Skin epidermis (tissue), 12 donors: ENCODE measurements around the gene ENTREP1.

Experiments
- H3K27ac ChIP-seq, 21 experiments: fragments of 200-600 bp; sonication (generic) in 11 of 21; one replicate each; pipeline ENCODE4 v1.5.0; 2020; ENCODE audit warnings: mild to moderate bottlenecking in 3 of 21, inconsistent platforms in 2 of 21, moderate library complexity in 2 of 21
- H3K4me3 ChIP-seq, 7 experiments: fragments of 200-600 bp; sonication (generic) in 2 of 7; one replicate each; pipeline ENCODE4 v1.5.0; 2020; ENCODE audit warnings: inconsistent platforms in 2 of 7, mild to moderate bottlenecking in 2 of 7, moderate library complexity in 1 of 7

The ENTREP1 gene

DNA sequence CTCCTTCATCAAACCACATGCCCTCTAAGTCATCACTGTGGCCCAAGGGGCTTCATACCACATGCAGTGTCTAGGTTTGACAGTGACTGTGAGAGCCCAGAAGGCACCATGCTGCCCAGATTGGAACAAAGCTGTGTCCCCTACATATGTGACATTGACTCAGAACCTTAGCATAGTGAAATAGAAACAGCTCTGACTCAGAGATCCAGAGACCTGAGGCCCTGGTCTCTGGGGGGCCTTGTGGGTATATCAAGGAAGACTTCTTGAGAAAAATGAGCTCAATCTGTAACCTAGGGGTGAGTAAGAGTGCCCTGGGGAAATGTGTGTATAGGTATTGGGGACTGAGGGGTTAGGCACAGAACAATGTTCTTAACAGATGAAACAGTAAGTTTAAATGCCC lies 7.1 kb upstream of the ENTREP1 start:
- H3K4me3 ChIP-seq = no peak overlapping the region

DNA sequence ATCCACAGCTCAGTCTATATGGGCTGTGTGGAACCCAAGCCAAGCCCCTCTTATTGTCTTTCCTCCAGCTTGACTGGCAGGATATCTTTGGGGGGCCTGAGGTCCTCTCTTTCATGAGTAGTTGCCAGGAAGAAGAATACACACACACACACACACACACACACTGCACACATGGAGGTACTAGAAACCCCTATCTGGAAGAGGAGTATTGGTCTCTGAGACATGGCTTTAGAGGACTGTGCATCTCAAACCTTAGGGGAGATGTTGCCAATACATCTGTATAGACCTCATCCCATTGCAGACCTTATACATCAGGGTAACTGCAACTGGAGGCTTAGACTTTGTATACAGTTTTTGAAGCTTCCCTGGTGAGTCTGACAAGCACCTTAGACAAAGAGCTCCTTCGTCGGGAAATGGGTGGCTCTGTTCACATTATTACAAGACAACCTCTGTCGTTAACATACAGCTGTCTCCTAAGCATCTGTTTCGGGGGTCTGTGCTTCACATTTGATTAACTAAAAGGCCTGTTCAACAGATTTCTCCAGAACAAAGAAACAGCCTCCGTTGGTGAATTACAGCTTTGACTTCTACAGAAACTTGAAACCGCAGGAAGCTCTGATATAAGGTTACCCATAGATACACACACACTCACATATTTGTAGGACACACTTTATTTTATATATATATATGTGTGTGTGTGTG lies 5.5 kb upstream of the ENTREP1 start:
- H3K27ac ChIP-seq = no peak overlapping the region
- no peak overlapping the region for H3K4me3 ChIP-seq

More for the DNA sequence above, 7.1 kb upstream of the ENTREP1 start:
- no peak overlapping the region for H3K27ac ChIP-seq

DNA sequence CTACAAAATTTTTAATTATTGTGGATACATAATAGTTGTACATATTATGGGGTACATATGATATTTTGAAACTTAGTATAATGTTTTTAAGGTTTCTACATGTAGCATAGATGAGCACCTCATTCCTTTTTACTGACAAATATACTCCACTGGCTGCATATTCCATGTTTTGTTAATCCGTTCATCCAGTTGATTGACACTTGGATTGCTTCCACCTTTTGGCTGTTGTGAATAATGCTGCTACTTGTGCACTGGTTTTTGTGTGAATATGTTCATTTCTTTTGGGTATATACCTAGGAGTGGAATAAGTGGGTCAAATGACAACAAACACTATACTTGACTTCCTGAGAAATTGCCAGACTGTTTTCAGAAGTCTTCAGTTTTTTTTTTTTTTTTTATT lies 2.8 kb upstream of the ENTREP1 start:
- Histone ChIP-seq H3K27ac (no peak overlapping the region), H3K4me3 (no peak overlapping the region)

DNA sequence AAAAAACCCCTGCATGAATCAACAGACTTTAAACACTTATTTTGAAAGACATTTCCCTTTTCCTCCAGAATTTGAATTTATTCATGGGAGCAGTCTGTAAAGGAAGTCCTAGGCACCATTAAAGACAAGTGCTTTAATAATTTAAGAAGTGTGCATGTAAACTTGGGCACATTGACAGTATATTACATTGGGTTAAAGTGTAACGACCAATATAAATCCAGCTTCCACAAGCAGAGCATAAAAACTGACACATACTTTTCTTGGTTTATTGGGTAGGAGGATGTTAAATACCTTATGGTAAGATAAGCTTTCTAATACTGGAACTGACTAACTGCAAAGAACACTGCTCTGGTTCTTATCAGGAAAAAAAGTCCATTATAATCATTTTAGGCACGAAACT lies 1.2 kb upstream of the ENTREP1 start:
- Histone ChIP-seq H3K4me3 (no peak overlapping the region), H3K27ac (no peak overlapping the region)

DNA sequence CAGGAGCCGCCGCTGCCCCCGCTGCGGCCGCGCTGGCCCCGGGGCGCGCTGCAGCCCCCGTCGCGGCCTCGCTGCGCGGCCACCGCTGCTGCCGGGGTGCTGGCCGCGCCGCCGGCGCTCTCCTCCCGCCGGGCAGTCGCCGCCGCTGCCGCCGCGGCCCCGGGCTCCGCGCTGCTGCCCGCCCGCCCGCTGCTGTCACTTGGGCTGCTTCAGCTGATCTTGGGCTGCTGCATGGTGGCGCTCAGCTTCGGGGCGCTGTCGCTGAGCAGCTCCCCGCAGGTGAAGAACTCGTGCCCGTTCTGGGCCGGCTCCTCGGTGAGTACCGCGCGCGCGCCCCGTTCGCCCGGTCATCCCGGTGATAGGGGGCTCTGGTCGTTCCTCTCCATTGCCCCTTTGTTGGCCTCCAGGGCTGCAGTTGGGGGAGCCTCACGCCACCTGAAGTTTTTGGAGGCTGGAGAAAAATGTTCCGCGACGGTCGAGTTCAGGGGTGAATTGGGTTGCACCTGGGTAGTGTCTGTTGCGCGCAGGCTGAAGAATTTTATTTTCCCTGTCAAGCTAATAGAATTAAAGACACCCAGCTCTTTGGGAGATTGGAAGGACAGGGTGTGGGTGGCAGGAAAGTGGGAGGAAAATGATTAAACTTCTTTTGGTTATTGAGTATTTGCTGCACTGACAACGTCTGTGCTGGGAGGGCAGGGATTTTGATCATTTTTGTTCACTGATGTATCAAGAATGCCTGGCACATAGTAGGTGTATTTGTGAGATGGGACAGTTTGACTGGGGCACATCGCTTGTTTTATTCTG lies 596 bp downstream of the ENTREP1 start:
- peak overlapping the region in 5 of 7 experiments; percentile 14 to 49 (median 41) for H3K4me3 ChIP-seq
- H3K27ac ChIP-seq = peak overlapping the region in 3 of 21 experiments; percentile 49 to 80 (median 62)

DNA sequence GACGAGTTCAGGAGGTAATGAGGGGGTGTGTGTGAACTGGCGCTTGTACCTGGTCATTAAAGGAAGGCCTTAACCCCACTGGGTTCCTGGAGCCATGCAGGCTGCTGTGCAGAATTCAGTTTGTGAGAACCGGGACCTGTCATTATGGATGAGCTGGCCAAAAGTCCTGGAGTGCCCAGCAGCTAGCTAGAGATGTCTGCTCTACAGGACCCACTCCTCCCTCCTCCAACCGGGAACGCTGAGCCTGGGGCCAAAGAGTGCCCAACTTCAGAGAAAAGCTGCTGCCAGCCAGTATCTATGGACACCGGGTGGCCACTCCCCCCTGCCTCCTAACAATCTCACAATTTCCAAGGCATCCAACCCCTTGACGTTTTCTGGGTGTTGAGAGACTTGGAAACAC lies 1.2 kb downstream of the ENTREP1 start:
- H3K4me3 ChIP-seq = peak overlapping the region in 1 of 7 experiments; percentile 49
- no peak overlapping the region for H3K27ac ChIP-seq

DNA sequence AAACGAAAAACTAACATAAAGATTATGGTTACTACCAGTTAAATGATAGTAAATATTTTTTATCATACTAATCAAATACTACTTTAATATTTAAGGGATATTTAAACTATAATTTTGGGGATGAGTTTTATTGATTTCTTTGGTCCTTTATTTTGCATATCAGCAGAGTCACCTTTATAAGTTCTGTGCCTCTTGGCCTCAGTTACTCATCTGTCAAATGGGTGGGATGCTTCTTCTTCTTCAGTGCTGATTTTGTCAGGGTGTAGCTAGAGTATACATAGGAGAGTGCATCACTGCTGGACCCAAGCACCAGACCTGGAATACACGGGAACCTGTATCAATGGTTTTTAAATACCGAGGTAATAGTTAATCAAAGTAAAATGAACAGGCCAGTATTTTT lies 5.6 kb downstream of the ENTREP1 start:
- Histone ChIP-seq H3K27ac (no peak overlapping the region), H3K4me3 (no peak overlapping the region)

DNA sequence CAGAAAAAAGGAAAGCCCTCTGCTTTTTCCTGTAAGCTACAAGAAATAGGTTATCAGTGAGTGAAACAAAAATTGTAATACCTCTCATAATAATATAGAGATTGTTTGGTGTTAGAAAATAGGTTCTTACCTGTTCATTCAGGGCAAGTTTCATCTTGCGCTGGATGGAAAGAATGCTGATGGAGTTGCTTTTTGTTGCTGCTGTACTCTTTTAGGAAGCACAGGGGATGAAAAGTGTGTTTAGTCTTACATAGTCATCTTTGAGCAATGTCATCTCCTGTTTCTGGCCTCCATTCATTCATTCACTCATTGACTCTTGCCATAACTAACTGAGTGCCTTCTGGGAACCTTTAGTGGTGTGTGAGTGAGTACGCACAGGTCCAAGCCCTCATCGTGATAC lies 6.4 kb downstream of the ENTREP1 start:
- H3K4me3 ChIP-seq = no peak overlapping the region
- H3K27ac ChIP-seq = peak overlapping the region in 2 of 21 experiments; percentile 49 to 55

DNA sequence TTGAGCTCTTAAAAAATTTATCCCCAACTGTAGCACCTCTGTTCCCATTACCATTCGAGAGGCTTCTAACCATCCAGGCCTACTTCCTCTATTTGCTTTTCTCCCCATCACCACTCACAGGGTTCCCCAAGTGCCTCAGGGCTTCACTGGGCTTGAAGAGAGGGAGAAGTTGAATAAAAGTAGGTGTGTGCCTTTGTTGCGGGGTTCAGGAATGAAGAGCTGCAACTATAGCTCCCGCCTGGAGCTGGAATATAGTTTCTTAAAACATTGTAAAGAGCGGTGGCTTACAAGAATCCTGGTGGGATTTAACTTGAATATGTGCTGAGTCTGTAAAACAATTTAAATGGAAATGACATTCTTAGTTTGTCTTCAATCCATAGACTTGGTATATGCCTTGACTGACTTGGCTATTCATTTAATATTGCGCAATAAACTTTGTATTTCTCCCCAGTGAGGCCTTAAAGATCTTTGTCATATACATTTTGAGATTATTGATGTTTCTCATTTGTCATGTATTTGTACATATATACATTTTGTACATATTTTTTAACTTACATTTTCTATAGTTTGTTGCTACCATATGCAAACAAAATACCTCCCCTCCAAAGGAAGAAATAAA lies 7.2 kb downstream of the ENTREP1 start:
- peak overlapping the region in 2 of 21 experiments; percentile 12 to 55 for H3K27ac ChIP-seq
- H3K4me3 ChIP-seq = no peak overlapping the region

DNA sequence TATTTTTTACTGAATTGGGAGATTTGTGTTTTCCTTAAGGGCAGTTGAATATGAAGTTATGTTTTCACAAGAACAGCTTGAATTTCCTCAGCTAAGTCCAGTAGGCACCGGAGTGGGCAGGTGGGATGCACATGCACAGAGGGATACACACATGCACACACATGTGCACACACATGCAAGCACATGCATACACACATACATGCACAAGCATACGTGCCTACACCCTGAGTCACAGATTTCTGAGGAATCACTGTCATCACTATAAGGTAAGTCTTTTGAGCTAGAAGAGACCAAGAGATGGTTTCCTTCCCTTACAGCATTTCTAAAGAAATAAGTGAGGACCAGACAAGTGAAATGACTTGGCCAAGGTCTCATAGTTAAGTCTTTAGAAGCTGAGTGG lies 8.7 kb downstream of the ENTREP1 start:
- H3K27ac ChIP-seq = no peak overlapping the region

DNA sequence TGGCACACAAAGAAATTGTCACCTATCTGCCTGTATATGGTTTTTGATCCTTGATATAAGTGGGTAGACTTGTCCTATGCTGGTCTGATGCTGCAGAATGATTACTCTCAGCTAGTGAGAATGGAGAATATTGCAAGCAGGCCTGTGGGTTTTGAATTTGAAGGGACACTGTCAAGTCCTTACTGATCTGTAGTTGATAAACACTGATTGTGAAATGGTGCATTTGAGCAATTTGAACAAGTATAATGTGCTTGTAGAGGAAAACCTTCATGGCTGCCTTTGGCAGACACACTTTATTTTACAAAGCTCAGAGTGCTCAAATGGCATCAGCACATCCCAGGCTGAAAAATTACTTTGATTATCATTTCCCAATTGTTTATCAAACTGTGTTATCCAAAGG lies 9.3 kb downstream of the ENTREP1 start:
- Histone ChIP-seq H3K4me3 (no peak overlapping the region), H3K27ac (no peak overlapping the region)

More for the DNA sequence above, 8.7 kb downstream of the ENTREP1 start:
- no peak overlapping the region for H3K4me3 ChIP-seq

DNA sequence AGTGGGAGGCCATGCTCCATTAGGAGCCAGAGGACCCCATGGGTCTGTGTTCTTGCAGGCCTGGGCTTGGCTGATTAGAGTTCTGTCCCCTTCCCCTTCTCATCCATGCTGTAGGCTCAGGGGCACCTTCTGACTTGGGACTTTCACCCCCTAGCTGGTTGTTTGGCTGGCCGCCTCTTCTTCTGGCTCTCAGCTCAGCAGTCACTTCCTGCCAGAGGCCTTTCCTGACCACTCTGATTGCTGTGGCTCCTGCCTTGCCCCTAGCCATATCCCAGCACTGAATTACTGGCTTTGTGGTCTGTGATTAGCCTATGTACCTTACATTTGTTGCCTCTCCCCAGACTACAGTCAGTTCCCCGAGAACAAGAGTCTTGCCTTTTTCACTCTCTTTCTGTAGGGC lies 14.6 kb downstream of the ENTREP1 start:
- Histone ChIP-seq H3K4me3 (no peak overlapping the region), H3K27ac (no peak overlapping the region)

DNA sequence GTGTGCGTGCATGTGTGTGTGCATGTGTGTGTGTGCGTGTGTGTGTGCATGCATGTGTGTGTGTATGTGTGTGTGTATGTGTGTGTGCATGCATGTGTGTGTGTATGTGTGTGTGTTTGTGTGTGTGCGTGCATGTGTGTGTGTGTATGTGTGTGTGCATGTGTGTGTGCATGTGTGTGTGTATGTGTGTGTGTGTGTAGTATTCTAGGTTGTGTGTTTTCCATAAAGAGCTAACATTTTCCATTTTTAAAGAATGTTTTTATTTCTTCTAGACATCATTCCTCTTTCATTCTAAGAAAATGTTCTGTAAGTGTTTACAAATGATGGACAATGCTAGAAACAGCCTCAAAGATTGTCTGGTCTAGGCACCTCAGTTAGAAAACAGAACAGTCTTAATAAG lies 15.6 kb downstream of the ENTREP1 start:
- Histone ChIP-seq H3K4me3 (no peak overlapping the region), H3K27ac (no peak overlapping the region)

DNA sequence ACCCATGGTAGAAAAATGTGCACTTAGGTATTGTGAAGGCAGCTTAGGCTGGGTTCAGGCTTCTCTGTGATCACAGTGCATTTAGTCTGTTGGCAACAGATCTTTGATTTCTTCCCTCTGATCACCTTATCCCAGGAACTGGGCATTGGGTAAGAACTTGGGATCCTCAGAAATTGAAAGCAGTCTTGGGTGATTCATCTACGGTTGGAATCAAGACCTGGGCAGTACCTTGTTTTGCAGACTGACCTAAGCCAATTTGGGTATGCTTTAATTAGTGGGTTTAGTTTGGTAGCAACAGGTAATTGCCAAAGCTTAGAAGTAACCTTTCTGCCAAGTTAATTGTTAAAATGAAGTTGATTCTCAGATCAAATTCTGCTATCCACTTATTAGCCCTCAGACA lies 17.8 kb downstream of the ENTREP1 start:
- no peak overlapping the region for H3K27ac ChIP-seq

DNA sequence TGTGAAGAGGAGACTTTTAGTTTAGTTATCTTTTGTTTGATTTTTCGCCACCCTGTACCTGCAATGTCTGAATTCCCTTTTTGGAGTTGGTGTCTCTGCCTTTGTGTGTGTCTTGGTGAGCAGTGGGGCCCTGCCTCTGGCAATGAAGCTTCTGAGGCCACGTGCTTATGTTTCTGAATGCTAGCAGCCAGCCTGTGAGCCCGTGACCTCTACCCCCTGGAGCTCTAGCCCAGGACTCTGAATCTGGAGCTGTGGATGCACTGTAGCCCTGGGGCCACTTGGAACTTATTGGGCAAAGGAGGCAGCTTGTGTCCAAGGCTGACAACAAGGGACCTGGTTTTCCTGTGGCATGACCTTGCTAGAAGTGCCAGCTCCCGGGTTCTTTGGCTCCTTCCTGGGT lies 19.4 kb downstream of the ENTREP1 start:
- no peak overlapping the region for H3K4me3 ChIP-seq
- no peak overlapping the region for H3K27ac ChIP-seq

More for the DNA sequence above, 17.8 kb downstream of the ENTREP1 start:
- H3K4me3 ChIP-seq = no peak overlapping the region

DNA sequence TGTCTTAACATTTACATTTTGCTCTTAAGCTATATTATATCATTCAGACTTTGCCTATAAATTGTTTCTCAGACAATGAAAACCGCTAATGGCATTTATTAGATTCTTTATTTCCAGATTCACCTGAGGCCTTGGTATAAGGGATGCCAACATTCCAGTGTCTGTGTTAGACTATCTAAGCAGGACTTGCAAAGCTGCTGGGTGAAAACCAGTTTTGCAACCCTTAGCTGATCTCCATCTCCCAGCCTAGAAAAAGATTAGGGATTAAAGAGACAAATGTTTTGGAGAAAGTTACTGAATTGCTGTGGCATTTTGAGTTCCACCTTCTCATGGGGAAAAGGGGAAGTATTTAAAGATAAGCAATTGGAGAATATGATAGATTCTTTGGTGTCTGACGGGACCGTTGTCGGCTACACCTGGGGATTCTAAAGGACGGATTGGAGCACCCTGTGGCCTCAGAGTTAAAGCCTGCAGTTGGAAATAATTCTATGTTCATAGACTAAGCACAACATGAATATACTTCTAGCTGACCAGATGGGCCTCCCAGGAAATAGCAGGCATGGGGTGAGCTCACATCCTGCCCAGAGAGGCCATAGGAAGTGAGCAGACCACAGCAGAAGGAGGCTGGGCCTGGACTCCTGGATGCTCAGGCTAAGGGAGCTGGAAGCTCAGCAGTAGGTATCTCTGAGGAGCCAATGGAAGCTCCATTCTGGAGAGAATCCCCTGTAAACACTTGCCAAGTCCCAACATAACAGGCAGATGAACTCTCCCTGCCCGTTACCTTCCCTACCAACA lies 21.8 kb downstream of the ENTREP1 start:
- peak overlapping the region in 4 of 21 experiments; percentile 27 to 57 (median 40) for H3K27ac ChIP-seq
- no peak overlapping the region for H3K4me3 ChIP-seq

DNA sequence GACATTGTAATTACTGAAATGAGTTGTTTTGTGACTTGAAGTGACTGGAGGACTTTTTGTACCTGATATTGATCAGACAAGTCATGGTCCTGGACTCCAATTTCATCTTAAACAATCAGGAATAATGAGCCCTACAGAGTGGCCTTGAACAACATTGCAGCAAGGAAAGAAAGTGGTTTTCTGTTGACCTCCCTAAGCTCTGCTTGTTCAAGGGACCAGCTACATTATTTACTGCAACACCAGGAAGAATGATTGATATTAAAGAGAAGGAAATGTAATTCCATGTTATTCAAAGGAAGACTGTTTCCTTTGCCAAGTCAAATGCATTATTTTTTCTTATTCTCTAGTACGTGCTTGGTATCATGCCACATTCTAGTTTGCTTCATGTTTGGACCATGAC lies 22.6 kb downstream of the ENTREP1 start:
- H3K27ac ChIP-seq = peak overlapping the region in 2 of 21 experiments; percentile 51 to 57

DNA sequence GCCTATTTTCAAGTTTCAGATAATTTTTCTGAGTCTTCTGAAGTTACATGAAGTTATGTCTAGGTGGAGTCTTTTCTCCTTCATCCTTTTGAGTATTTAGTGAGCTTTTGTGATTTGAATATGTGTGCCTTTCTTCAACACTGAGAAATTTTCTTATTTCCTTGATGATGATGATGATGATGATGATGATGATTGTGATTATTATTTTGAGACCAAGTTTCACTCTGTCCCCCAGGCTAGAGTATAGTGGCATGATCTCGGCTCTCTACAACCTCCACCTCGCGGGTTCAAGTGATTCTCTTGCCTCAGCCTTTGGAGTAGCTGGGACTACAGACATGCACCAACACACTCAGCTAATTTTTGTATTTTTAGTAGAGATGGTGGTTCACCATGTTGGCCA lies 26.2 kb downstream of the ENTREP1 start:
- no peak overlapping the region for H3K27ac ChIP-seq
- H3K4me3 ChIP-seq = no peak overlapping the region

More for the DNA sequence above, 22.6 kb downstream of the ENTREP1 start:
- H3K4me3 ChIP-seq = no peak overlapping the region

DNA sequence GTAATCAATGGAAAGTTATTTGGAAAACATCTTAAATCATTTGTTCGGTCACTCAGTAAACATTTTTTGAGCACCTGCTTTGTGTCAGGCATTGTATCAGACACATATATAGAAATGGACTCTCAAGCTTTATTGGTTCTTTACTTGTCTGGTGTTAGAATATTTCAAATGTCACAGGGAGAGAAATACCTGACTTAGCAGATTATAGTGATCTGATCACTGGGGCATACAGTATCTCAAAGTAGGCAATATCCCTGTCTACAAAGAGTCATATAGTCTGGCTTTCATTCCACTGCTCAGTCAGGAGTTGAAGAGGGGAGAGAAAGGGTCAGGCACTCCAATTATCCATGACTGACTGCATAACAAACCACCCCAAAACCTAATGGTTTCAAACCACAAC lies 30.2 kb downstream of the ENTREP1 start:
- Histone ChIP-seq H3K4me3 (no peak overlapping the region), H3K27ac (no peak overlapping the region)
